Prostate gland (tissue), 2 donors: ENCODE results near the gene DNAL4. TPM values are rescaled to one million over a fixed set of nuclear protein-coding genes. Genes with fewer than 3 reads are reported as not detected.

Experiments
- DNase-seq: peaks from one replicate; pipeline ENCODE4 v3.0.0-alpha.2; 2019; ENCODE audit warnings: low spot score
- H3K27ac ChIP-seq, 2 donors: fragments of 200-600 bp; sonication (generic); 2 replicates each; pipeline ENCODE4 v1.5.1; 2017 to 2019
- H3K27me3 ChIP-seq: fragments of 200-600 bp; sonication (generic); replicated peaks from 2 replicates; pipeline ENCODE4 v1.5.1; 2019; ENCODE audit not compliant: insufficient read depth
- H3K36me3 ChIP-seq, 2 donors: fragments of 200-600 bp; sonication (generic); 1 replicate in 1 of 2; 2 replicates in 1 of 2; pipeline versions ENCODE4 v1.5.1 to v1.8.1; 2017 to 2019
- H3K4me1 ChIP-seq: fragments of 200-600 bp; sonication (generic); replicated peaks from 2 replicates; pipeline ENCODE4 v1.5.1; 2019
- H3K4me3 ChIP-seq, 2 donors: fragments of 200-600 bp; sonication (generic); 2 replicates each; pipeline ENCODE4 v1.5.1; 2017 to 2019
- H3K9me3 ChIP-seq: fragments of 200-600 bp; sonication (generic); 2 replicates; pipeline ENCODE4 v1.5.1; 2017
- POLR2A ChIP-seq: fragments of 450-650 bp; IDR thresholded peaks from one replicate; pipeline ENCODE4 v1.6.1; 2016; ENCODE audit warnings: antibody characterized with exemption, mild to moderate bottlenecking
- POLR2AphosphoS5 ChIP-seq: sonication (generic); formaldehyde crosslinking; IDR thresholded peaks from one replicate; pipeline ENCODE4 v1.6.1; 2017; ENCODE audit warnings: antibody characterized with exemption
- WGBS: methylation state at CpG from one replicate; pipeline ENCODE4 v1.1.5; 2018; 5-methylcytosine and 5-hydroxymethylcytosine counted together
- intact Hi-C: fragments of 100-400 bp; cut with DNase I; formaldehyde crosslinking; loops from one replicate; pipeline ENCODE4 v1.14.2; 2022
- total RNA-seq, 2 donors: library from RNA; depleted of rRNA; stranded (reverse); fragments of >200 nt; gene quantifications; one replicate each; pipeline ENCODE4 v1.1.0, GENCODE V29; 2016
- TF ChIP-seq, protein P1 (sequence below), 4 experiments: fragments of 200-600 bp in 2 of 4; fragments of 450-650 bp in 2 of 4; sonication (generic) in 2 of 4; IDR thresholded peaks; 1 replicate in 3 of 4; 2 replicates in 1 of 4; pipeline ENCODE4 v1.5.1; 2016 to 2019; ENCODE audit warnings: antibody characterized with exemption in 4 of 4, mild to moderate bottlenecking in 2 of 4, moderate library complexity in 2 of 4

DNAL4 gene
- total RNA-seq, 2 donors from 2014 or later = 36.9 to 41.8 TPM

DNA sequence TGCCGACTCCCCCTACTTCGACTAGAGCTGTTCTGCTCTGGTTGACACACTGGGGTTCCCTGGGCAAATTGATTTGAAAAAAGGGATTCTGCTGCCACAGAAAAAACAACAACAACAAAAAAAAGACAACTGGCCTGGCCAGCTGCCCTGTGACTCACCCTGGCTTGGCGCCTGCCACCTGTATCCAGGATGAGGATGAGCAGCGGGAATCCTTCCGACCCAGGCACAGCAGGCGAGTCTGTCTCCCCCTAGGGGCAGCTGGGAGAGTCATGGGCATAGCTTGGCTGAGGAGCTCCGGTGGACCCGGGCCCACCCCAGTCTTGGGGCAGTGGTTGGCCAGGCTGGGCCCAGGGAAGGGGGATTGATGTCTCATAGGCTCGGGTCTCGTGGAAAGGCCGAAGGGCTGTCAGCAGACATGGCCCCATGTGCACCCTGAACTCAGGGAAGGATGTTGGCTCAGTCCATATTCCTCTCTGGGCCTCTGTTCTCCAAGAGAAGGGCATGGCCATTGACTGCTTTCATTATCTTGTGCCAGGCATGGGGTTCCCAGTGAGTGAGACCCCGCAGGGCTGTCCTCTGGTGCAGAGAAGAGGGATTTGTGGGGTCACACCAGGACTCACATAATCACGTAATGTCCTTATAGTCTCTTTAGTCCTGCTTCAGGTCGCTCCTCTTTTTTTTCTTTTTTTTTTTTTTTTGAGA is 27.7 kb downstream of the DNAL4 start:
- WGBS = 43% methylated on average over 14 of the region's 14 CpGs
- no peaks in the 10 kb centered on the region for H3K36me3 ChIP-seq
- no peaks in the 10 kb centered on the region for H3K9me3 ChIP-seq
- intact Hi-C loops = loop anchor here (5.0 to 10.0 kb wide), 5 partner anchors 76 to 359 kb away; partner anchors contain the start of gene NPTXR
- no peaks in the 10 kb centered on the region for H3K4me1 ChIP-seq
- peak; percentile 68 for DNase-seq
- no peak overlapping the region for H3K27ac ChIP-seq
- no peaks in the 10 kb centered on the region for H3K27me3 ChIP-seq
- no peak overlapping the region for H3K4me3 ChIP-seq
- TF ChIP-seq POLR2AphosphoS5 (peak; percentile 70), POLR2A (no peak)
- TF ChIP-seq, protein P1, sequence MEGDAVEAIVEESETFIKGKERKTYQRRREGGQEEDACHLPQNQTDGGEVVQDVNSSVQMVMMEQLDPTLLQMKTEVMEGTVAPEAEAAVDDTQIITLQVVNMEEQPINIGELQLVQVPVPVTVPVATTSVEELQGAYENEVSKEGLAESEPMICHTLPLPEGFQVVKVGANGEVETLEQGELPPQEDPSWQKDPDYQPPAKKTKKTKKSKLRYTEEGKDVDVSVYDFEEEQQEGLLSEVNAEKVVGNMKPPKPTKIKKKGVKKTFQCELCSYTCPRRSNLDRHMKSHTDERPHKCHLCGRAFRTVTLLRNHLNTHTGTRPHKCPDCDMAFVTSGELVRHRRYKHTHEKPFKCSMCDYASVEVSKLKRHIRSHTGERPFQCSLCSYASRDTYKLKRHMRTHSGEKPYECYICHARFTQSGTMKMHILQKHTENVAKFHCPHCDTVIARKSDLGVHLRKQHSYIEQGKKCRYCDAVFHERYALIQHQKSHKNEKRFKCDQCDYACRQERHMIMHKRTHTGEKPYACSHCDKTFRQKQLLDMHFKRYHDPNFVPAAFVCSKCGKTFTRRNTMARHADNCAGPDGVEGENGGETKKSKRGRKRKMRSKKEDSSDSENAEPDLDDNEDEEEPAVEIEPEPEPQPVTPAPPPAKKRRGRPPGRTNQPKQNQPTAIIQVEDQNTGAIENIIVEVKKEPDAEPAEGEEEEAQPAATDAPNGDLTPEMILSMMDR (IDR thresholded peaks at IDR 0.05) = peak; percentile 31 to 75 (median 68)

DNA sequence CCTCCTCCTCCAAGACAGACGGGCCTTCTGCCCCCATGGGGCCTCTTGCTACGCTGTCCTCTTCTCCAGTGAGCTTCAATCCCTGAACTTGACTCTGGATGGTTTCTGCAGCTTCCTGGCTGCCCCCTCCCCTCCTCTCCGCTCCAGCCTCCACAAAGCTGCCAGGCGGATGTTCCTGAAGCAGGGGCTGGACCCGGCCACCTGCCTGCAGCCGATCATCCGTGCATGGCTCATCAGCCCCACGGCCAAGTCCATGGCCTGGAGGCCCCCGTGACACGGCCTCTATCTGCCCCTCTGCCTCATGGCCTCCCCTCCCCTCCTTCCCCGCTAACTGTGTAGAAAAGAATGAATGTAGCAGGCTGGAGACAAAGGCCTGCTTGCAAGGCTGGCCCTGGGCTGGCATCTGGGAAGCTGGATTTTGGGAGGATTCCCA is 31.4 kb downstream of the DNAL4 start:
- no peaks in the 10 kb centered on the region for H3K27me3 ChIP-seq
- TF ChIP-seq POLR2A (no peak), POLR2AphosphoS5 (no peak)
- TF ChIP-seq, protein P1 (IDR thresholded peaks at IDR 0.05) = no peak
- WGBS = 68% methylated on average over 11 of the region's 11 CpGs
- no peak for DNase-seq
- no peaks in the 10 kb centered on the region for H3K9me3 ChIP-seq
- intact Hi-C loops = loop anchor here (10.0 kb wide), 1 partner anchor 362 kb away; no protein-coding TSS in a partner anchor
- H3K4me3 ChIP-seq = no peak overlapping the region
- no peaks in the 10 kb centered on the region for H3K4me1 ChIP-seq
- H3K27ac ChIP-seq = no peak overlapping the region
- H3K36me3 ChIP-seq = no peaks in the 10 kb centered on the region

DNA sequence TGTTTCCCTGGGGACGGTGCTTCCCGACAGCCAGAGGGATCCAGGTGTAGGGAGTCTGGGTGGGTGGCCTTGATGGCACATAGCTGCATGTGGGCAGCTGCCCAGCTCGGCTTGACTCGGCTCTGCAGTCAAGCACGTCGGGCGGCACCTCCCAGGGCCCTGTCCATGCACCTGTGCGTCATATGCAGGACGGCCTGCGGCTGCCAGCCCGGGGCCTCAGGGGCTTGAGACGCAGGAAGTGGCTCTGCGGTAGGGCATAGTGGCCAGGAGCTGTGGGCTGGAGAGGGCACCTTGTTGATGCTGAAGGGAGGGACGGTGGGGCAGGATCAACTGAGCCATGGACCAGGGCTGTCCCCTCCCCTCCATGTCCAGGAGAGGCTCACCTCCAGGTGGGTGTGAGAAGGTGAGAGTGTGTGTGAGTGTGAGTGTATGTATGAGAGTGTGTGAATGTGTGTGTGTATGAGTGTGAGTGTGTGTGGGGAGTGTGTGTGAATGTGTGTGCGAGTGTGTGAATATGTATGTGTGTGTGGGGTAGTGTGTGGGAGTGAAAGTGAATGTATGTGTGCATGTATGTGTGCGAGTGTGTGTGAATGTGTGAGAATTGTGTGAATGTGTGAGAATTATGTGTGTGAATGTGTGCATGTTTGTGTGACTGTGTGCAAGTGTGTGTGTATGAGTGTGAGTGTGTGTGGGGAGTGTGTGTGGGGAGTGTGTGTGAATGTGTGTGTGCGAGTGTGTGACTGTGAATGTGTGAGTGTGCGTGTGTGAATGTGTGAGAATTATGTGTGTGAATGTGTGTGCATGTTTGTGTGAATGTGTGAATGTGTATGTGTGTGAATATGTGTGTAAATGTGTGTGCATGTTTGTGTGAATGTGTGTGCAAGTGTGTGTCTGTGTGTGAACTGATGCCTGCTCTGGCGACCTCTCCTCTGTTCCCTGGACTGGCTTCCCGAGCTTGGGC is 32.5 kb downstream of the DNAL4 start:
- H3K27me3 ChIP-seq = no peaks in the 10 kb centered on the region
- TF ChIP-seq POLR2AphosphoS5 (no peak), POLR2A (no peak)
- TF ChIP-seq, protein P1 (IDR thresholded peaks at IDR 0.05) = no peak
- intact Hi-C loops = loop anchor here (10.0 kb wide), 1 partner anchor 363 kb away; no protein-coding TSS in a partner anchor
- no peaks in the 10 kb centered on the region for H3K4me1 ChIP-seq
- DNase-seq = no peak
- H3K27ac ChIP-seq = no peak overlapping the region
- H3K4me3 ChIP-seq = no peak overlapping the region
- H3K36me3 ChIP-seq = no peaks in the 10 kb centered on the region
- 71% methylated on average over 20 of the region's 20 CpGs for WGBS
- no peaks in the 10 kb centered on the region for H3K9me3 ChIP-seq

DNA sequence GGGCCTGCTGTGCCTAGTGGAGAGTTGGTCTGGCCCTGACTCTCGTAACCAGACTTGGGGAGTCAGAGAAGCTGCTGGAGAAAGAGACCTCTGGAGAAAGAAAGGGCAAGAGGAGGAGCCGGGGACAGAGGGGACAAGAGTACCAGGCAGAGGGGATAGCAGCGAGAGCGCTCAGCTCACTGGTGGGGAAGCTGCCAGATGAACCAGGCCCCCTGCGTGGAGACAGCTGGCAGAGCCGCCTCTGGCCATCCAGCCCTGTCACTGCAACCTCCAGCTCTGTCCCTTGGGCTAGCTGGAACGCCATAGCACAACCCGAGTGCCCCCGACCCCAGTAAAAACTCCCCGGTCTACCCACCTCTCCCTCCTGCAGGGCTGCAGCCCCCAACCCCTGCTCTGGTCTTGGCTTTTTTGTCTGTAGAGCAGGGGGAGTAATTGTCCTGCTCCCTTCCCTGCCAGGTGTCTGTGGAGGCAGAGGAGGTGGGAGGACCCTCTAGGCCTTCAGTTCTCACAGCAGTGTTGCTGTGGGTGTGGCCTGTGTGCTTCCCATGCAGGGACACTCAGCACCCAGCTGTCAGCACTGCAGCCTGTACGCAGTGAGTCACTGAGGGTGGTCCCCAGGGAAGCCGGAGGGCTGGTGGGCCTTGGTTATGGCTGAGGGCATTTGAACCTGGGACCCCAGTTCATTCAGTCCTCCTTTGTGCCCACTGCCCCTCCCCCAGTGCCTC is 33.3 kb downstream of the DNAL4 start:
- Histone ChIP-seq H3K9me3 (no peaks in the 10 kb centered on the region), H3K36me3 (no peaks in the 10 kb centered on the region), H3K4me1 (no peaks in the 10 kb centered on the region), H3K27me3 (no peaks in the 10 kb centered on the region), H3K27ac (no peak overlapping the region), H3K4me3 (no peak overlapping the region)
- WGBS = 73% methylated on average over 12 of the region's 12 CpGs
- TF ChIP-seq, protein P1 (IDR thresholded peaks at IDR 0.05) = no peak
- TF ChIP-seq POLR2AphosphoS5 = no peak
- TF ChIP-seq POLR2A = no peak
- no peak for DNase-seq
- intact Hi-C loops = loop anchor here (10.0 kb wide), 1 partner anchor 364 kb away; no protein-coding TSS in a partner anchor
